ENCODE measurements around the gene DZIP1. TPM values are rescaled to one million over a fixed set of nuclear protein-coding genes. Genes with fewer than 3 reads are reported as not detected.
"Not testable (repeated sequence)": the region's sequence is repeated elsewhere in the genome, so short reads cannot be mapped to it uniquely, and the experiment has no call there.

Gene DZIP1, protein sequence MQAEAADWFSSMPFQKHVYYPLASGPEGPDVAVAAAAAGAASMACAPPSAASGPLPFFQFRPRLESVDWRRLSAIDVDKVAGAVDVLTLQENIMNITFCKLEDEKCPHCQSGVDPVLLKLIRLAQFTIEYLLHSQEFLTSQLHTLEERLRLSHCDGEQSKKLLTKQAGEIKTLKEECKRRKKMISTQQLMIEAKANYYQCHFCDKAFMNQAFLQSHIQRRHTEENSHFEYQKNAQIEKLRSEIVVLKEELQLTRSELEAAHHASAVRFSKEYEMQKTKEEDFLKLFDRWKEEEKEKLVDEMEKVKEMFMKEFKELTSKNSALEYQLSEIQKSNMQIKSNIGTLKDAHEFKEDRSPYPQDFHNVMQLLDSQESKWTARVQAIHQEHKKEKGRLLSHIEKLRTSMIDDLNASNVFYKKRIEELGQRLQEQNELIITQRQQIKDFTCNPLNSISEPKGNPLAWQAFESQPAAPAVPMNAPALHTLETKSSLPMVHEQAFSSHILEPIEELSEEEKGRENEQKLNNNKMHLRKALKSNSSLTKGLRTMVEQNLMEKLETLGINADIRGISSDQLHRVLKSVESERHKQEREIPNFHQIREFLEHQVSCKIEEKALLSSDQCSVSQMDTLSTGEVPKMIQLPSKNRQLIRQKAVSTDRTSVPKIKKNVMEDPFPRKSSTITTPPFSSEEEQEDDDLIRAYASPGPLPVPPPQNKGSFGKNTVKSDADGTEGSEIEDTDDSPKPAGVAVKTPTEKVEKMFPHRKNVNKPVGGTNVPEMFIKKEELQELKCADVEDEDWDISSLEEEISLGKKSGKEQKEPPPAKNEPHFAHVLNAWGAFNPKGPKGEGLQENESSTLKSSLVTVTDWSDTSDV
- total RNA-seq = 34.5 TPM

DNA sequence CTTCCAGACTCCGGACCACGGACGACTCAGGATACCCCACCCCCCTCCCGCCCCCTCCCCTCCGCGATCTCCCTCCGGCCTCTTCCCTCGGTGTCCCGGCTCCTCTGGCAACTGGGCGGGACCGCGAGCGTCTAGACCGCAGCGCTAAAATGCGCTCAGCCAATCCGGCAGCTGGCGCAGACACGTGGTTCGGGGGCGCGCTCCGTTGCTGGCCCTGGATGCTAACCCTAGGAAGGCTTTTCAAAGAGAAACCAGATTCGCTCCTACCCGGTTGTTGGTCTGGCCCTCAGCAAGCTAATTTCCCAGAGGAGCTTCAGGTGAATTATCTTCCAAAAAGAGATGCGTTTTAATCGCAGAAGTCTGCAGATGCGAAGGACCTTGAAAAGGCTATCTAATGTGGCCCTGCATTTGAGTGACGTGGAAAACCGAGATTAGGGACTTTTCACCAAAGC lies at the start of gene DZIP1:
TSS of gene DZIP1 (minus strand) at position 106 of the 452 bp plus-strand sequence. CDS start 2,677 bp downstream, outside the sequence.
- ATAC-seq (peak; percentile 96), DNase-seq (ENCODE audit: low spot score) (peak; percentile 90)
- intact Hi-C loops (cut with DNase I) = no loop called here

DNA sequence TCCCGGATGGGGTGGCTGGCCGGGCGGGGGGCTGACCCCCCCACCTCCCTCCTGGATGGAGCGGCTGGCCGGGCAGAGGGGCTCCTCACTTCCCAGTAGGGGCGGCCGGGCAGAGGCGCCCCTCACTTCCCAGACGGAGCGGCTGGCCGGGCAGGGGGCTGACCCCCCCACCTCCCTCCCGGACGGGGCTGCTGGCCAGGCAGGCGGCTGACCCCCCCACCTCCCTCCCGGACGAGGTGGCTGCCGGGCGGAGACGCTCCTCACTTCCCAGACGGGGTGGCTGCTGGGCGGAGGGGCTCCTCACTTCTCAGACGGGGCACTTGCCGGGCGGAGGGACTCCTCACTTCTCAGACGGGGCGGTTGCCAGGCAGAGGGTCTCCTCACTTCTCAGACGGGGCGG lies 46.5 kb upstream of the DZIP1 start:
- intact Hi-C loops (cut with DNase I); DNase-seq (ENCODE audit: low spot score); ATAC-seq: not testable (repeated sequence)

DNA sequence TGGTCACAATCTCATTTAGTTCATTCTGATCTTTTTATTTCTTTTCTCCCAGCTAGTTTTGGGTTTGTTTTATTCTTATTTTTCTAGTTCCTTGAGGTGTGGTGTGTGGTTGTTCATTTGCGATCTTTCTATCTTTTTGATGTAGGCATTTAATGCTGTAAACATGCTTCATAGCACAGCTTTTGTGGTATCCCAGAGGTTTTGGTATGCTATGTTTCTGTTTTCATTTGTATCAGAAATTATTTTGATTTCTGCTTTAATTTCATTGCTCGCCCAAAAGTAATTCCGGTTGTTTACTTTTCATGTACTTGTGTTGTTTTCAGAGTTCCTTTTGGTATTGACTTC lies 45.0 kb upstream of the DZIP1 start:
- DNase-seq (ENCODE audit: low spot score) = no peak
- ATAC-seq = no peak
- intact Hi-C loops (cut with DNase I) = no loop called here

DNA sequence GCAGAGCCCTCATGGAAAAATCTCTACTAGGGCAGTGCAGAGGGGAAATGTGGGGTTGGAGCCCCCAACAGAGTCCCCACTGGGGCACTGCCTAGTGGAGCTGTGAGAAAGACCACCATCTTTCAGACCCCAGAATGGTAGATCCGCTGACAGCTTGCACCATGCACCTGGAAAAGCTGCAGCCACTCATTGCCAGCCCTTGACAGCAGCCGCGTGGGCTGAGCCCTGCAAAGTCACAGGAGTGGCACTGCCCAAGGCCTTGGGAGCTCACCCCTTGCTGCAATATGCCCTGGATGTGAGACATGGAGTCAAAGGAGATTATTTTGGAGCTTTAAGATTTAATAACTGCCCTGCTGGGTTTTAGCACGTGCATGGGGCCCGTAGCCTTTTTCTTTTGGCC lies 40.5 kb upstream of the DZIP1 start:
- DNase-seq (ENCODE audit: low spot score); intact Hi-C loops (cut with DNase I); ATAC-seq: not testable (repeated sequence)

DNA sequence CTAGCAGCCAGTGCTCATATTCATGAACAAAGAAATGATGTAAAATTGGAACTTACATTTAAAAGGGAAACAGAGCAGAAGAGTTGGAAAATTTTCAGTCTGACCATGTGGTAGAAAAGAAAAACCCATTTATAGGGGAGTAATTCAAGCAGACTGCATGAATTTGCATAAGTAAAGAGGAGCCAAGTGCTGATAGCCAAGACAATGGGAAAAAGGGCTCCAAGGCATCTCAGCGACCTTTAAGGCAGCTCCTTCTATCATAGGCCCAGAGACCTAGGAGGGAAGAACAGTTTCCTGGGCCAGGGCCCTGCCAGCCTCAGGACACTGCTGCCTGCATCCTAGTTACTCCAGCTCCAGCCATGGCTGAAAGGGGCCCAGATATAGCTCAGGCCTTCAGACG lies 39.9 kb upstream of the DZIP1 start:
- ATAC-seq (no peak), DNase-seq (ENCODE audit: low spot score) (no peak)
- intact Hi-C loops (cut with DNase I) = no loop called here

DNA sequence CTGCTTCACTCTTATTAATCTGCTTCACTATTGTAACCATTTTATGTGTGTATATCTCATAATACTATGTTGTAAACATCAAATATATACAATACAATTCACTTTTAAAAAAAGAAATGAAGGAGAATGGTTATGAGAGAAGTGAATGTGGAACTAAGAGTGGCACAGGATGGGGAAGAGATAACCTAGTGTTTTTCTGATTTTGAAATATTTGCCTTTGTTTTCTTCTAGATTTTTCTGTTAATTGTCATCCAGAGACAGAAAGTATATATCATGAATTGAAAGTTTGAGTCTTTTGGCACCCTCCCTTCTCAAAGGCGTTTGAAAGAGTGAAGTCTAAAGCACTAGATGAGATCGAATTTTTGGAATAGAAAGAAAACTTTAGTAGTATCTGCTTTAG lies 35.2 kb upstream of the DZIP1 start:
- DNase-seq (ENCODE audit: low spot score) (no peak), ATAC-seq (no peak)
- intact Hi-C loops (cut with DNase I) = no loop called here

DNA sequence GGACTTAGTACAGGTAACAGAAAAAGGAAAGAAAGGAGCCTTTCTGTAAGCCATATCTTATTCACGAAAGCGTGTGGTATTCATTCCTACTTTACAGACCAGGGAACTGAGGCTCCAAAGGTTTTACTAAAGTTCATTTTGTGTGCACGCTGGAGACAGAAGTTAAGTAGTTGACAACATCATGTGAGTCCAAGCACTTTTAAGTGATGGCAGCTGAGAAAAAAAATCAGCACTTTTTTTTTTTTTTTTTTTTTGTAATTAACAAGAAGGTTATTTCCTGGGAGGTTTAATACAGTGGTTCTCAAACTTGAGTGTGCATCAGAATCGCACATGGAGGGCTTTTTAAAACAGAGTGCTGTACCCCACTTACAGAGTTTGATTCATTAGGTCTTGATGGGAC lies 34.5 kb upstream of the DZIP1 start:
- intact Hi-C loops (cut with DNase I) = no loop called here
- ATAC-seq (no peak), DNase-seq (ENCODE audit: low spot score) (no peak)

DNA sequence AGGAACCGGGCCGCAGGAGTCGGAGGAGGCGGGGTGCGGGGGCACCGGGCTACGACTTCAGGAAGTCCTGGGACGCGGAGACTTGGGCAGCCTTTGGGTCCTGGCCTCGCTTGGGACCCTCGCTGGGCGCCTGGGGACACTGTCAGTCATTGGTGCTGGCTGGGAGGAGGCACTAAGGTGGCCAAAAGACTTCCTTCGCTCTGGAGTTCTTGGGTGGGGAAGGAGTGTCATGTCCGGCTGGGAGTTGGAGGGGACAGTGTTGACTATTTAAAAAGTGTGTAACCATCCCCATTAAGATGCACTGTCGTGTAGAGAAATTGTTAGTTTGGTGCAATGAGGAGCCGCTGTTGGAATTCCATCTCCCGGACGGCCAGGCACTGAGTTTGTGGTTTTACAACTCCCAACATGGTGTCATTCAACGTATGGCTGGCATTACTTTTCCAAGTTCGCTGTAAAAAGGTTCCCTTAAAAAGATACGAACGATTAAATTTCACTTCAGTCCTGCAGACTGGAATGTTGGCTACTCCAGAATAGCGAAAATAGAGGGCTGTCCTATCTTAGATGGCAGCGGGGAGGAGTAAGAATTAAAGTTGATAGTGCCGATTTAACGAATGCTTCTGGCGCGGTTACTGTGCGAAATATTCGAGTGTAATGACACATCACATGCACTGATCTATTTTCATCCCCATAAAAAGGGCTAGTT lies 33.2 kb upstream of the DZIP1 start:
- intact Hi-C loops (cut with DNase I) = no loop called here
- DNase-seq (ENCODE audit: low spot score) (no peak), ATAC-seq (no peak)

DNA sequence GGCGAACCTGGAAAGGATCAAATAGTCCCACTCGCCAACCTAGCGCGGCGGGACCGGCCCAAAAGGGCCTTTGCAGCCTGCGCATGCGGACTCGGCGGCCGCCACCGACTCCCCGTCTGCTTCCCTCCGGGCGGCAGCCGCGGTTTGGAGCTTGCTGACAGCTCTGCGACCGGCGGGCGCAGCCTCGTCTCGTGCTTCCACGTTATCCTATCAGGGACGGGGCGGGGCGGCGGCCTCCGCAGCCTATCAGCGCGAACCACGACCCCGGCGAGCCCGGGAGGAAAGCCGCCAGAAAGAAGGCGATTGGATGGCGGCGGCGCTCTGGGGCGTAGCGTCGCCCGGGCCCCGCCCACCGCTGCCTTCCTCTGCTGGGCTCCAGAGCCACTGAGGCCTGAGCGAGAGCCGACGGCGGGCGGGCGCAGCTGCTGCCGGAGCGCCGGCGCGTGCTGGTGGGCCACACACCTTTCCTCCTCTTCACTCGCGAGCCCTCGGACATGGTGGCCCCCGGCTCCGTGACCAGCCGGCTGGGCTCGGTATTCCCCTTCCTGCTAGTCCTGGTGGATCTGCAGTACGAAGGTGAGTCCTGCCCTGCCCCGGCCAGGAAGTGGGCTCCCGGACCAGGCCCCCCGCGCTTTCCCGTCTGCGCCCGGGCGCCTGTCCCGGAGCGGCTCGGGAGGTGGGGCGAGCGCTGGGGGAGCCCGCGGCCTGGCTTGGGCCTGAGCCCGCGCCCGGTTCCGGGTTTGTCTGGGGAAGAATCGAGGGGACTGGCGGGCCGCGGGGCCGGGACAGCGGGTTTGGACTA lies 32.5 kb upstream of the DZIP1 start, which contains the start of gene DNAJC3:
TSS of gene DNAJC3 (plus strand) at position 378 of the 802 bp plus-strand sequence. CDS start at position 495, 117 bp downstream.
- ATAC-seq (peak; percentile 100), DNase-seq (ENCODE audit: low spot score) (peak; percentile 99)
- intact Hi-C loops (cut with DNase I) = no loop called here

DNA sequence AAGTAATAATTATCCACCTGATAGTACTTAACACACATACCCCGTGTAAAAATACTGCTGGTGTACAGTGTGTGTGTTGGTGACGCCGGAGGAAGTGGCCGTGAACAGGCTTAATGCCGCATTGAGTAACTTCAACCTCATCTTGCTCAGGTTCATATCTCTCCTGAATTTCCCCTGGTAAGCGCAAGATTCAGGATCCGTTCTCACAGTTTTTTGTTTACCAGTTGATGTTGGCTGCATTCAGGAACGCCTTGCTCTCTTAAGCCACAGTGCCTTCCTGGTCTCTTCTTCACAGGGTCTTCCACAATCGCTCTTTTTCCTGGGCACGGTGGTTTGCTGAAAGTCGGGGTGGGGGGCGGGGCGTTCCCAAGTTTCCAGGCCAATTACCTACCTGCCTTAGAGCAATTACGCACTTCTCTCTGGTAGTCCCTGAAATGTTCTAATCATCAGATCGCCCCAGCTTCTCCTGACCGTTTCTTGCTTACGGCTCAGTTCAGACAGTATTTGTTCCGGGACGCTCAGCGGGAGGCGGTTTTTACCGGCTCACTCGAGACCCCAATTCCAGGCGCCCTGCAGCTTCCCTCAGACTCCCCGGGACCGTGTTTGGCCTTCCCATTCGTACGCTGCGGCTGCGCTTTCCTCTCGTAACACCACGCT lies 31.7 kb upstream of the DZIP1 start:
- ATAC-seq (peak; percentile 7), DNase-seq (ENCODE audit: low spot score) (no peak)
- intact Hi-C loops (cut with DNase I) = no loop called here

DNA sequence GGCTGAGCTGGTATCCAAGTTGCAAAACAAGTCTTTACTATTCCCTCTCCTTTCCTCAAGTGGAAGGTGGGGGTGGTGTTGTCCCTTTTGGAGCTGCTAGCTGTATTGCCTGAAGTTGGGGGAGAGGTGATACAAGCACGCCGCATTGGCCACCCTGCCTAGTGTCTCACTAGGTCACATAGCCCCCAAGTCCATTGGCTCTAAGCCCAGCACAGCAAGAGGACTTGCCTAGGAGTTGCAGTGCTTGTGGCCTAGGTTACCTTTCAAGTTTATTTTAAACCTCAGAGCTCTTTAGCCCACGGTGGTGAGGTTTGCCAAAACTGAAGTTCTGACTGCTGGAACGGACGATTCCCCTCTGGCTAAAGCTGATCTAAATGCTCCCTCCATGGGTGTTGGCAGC lies 27.1 kb upstream of the DZIP1 start:
- intact Hi-C loops (cut with DNase I) = no loop called here
- ATAC-seq = no peak
- no peak for DNase-seq (ENCODE audit: low spot score)

DNA sequence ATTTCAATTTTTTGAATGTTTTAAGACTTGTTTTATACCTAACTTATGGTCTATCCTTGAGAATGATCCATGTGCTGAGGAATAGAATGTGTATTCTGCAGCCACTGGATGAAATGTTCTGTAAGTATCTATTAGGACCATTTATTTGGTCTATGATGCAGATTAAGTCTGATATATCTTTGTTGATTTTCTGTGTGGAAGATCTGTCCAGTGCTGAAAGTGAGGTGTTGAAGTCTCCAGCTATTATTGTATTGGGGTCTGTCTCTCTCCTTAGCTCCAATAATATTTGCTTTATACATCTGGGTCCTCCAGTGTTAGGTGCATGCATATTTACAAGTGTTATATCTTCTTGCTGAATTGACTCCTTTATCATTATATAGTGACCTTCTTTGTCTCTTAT lies 22.7 kb upstream of the DZIP1 start:
- intact Hi-C loops (cut with DNase I); DNase-seq (ENCODE audit: low spot score); ATAC-seq: not testable (repeated sequence)

DNA sequence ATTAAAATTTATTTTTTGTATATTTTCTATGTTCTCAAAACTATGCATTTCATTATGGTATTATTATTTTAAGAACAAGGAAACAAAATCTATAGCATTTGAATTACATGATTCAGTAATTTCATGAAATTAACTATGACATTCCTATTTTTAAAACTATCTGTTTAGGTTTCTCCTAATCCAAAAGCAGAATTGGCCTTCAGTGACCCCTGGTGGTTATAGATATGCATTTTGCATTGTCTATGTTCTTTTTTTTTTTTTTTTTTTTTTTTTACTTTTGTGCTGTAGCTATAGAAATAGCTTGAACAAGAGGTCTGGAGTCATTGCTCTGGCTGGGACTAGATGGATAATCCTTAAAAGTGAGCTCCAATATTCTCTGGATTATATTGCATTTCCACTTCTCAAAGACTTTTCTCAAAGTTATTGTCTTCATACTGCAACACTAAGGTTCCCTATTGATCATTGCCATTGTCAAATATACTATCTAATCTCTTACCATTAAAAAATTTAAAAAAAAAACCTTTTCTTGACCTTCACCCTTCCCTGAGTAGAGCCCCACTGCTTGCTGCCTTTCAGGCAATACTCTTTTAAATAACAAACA lies 16.6 kb upstream of the DZIP1 start:
- DNase-seq (ENCODE audit: low spot score) = no peak
- intact Hi-C loops (cut with DNase I) = no loop called here
- ATAC-seq = no peak

DNA sequence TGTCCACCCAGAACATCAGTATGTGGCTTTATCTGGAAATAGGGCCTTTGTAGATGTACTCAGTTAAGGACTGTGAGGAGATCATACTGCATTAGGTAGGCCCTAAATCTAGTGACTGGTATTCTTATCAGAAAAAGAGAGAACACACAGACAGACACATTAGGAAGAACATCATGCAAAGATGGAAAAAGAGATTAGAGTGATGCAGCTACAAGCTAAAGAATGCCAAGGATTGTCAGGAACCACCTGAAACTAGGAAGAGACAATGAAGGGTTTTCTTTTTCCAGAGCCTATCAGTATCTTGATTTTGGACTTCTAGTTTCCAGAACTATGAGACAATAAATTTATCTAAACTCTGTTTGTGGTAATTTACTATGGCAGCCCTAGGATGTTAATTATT lies 15.0 kb upstream of the DZIP1 start:
- intact Hi-C loops (cut with DNase I) = no loop called here
- DNase-seq (ENCODE audit: low spot score) = no peak
- ATAC-seq = no peak

DNA sequence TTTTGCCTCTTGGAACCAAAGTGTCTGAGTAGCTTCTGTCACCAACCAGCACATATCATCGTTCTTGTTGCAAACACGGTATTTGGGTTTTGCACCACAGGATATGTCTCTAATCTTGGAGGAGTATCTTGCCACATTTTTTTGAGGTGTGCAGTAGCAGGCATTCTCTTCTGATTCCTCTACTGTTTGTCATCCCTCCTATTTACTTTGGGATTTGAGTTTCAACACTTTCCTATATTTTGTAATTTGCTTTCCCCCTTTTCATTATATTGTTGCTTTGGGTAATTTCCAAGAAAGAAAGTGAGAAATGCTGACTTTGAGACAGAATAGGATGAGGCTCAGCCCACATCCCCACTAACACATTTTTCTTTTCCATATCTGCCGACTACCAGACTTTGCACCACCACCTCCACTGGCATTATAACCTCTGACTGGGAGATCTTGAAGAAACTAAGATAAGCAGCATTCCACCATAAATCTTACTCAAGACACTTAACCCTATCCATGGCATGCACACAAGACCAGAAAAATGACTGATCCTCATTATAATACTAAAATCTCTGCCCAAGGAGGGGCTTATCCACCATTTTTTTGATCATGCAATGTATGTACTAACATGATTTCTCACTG lies 12.0 kb upstream of the DZIP1 start:
- intact Hi-C loops (cut with DNase I) = no loop called here
- ATAC-seq (no peak), DNase-seq (ENCODE audit: low spot score) (no peak)

DNA sequence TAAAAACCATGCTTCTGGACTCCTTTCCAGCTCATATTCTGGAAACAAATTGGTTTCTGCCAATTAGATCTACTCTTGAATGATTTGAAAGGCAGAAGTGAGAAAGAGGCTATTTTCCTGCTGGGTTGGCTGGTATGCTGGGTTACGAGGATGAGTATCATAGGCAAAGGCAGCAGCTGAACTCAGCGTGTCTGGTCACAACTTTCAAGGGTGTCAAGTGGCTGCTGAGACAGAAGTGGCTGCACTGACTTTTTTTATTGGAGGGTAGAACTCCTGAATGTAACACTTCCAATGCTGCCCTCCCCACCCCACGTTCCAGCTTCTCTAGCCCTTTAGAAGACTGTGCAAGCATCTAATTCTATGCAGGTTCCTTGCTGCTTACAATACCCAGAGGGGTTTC lies 8.3 kb upstream of the DZIP1 start:
- ATAC-seq (no peak), DNase-seq (ENCODE audit: low spot score) (no peak)
- intact Hi-C loops (cut with DNase I) = no loop called here

DNA sequence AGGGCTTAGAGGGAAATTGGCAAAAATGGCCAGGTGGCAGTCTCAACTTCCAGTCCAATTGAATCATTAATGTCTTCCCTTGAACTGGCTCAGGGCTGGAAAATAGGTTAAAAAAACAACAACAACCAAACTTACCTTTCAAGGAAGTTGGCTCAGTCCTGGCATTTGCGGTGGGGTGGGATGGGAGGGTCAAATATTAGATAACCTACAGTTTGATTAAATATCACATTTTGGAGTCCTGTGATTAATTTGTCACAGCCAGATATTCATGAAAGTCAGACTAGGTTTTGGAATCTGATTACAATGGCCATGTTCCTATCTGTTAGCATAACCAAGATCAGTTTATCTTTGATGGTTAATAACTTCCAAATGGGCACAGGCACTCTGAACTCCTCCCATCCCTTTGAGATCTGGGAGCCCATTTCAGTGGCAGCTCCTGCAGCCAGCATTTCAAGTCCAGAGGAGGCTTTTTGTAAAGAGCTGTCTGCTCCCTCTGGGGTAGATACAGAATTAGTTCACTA lies 7.8 kb upstream of the DZIP1 start:
- no peak for DNase-seq (ENCODE audit: low spot score)
- no peak for ATAC-seq
- intact Hi-C loops (cut with DNase I) = no loop called here

Data from sciatic nerve (tissue), 2 donors.